Neural progenitor cell (in vitro differentiated cells): ENCODE data around the gene STYX. TPM values are rescaled to one million over a fixed set of nuclear protein-coding genes. Genes with fewer than 3 reads are reported as not detected.

Experiments used
- DNase-seq: peaks from one replicate; pipeline ENCODE4 v3.0.0-alpha.2; 2016; ENCODE audit warnings: low spot score
- H2AFZ ChIP-seq: fragments of 200-600 bp; sonication (generic); replicated peaks from 2 replicates; pipeline ENCODE4 v1.6.1; 2016; ENCODE audit warnings: antibody characterized with exemption
- H3F3A ChIP-seq: fragments of 200-600 bp; sonication (generic); 2 replicates; pipeline ENCODE4 v1.6.1; 2016; ENCODE audit warnings: antibody characterized with exemption, low read depth
- H3K27ac ChIP-seq: fragments of 200-600 bp; sonication (generic); 2 replicates; pipeline ENCODE4 v1.5.1; 2016; ENCODE audit warnings: mild to moderate bottlenecking
- H3K27me3 ChIP-seq: fragments of 200-600 bp; sonication (generic); 2 replicates; pipeline ENCODE4 v1.6.1; 2016; ENCODE audit warnings: mild to moderate bottlenecking, moderate library complexity
- H3K36me3 ChIP-seq: fragments of 200-600 bp; sonication (generic); 2 replicates; pipeline ENCODE4 v1.5.1; 2016
- H3K4me1 ChIP-seq: fragments of 200-600 bp; sonication (generic); 2 replicates; pipeline ENCODE4 v1.6.1; 2016; ENCODE audit warnings: mixed run types
- H3K4me2 ChIP-seq: fragments of 200-600 bp; sonication (generic); 2 replicates; pipeline ENCODE4 v1.6.1; 2016
- H3K4me3 ChIP-seq: fragments of 200-600 bp; sonication (generic); 2 replicates; pipeline ENCODE4 v1.5.1; 2016
- H3K79me2 ChIP-seq: fragments of 200-600 bp; sonication (generic); 2 replicates; pipeline ENCODE4 v1.6.1; 2016; ENCODE audit warnings: low read depth
- H3K9ac ChIP-seq: fragments of 200-600 bp; sonication (generic); 2 replicates; pipeline ENCODE4 v1.6.1; 2016
- H3K9me3 ChIP-seq: fragments of 200-600 bp; sonication (generic); 2 replicates; pipeline ENCODE4 v1.5.1; 2016; ENCODE audit warnings: low read depth
- H4K20me1 ChIP-seq: fragments of 200-600 bp; sonication (generic); 2 replicates; pipeline ENCODE4 v1.6.1; 2016; ENCODE audit warnings: low read depth
- H3K27ac Mint-ChIP-seq: 3 replicates; pipeline ENCODE4 v1.8.0; 2021; ENCODE audit warnings: mixed read lengths
- H3K27me3 Mint-ChIP-seq: 2 replicates; pipeline ENCODE4 v1.8.0; 2022; ENCODE audit warnings: low read depth, mild to moderate bottlenecking, inconsistent platforms, moderate library complexity, mixed read lengths; ENCODE audit not compliant: insufficient read depth
- H3K36me3 Mint-ChIP-seq: 3 replicates; pipeline ENCODE4 v1.8.0; 2021; ENCODE audit warnings: mixed read lengths
- H3K4me1 Mint-ChIP-seq: 3 replicates; pipeline ENCODE4 v1.8.0; 2021; ENCODE audit warnings: mixed read lengths
- H3K4me3 Mint-ChIP-seq: 3 replicates; pipeline ENCODE4 v1.8.0; 2021; ENCODE audit warnings: mild to moderate bottlenecking, moderate library complexity, mixed read lengths
- H3K9me3 Mint-ChIP-seq: 3 replicates; pipeline ENCODE4 v1.8.0; 2020; ENCODE audit warnings: mixed read lengths
- EZH2 ChIP-seq: fragments of 200-600 bp; sonication (generic); IDR thresholded peaks from 2 replicates; pipeline ENCODE4 v1.6.1; 2017; ENCODE audit warnings: antibody characterized with exemption, mild to moderate bottlenecking, moderate library complexity
- EZH2phosphoT487 ChIP-seq: fragments of 200-600 bp; sonication (generic); IDR thresholded peaks from 2 replicates; pipeline ENCODE4 v1.6.1; 2017; ENCODE audit warnings: antibody characterized with exemption
- total RNA-seq: library from RNA; depleted of rRNA; stranded (reverse); fragments of >200 nt; gene quantifications from 2 replicates; pipeline ENCODE4 v1.2.3, GENCODE V29; 2015; ENCODE audit warnings: low replicate concordance
- TF ChIP-seq, protein P1 (sequence below): fragments of 200-600 bp; sonication (generic); IDR thresholded peaks from 2 replicates; pipeline ENCODE4 v1.5.1; 2017; ENCODE audit warnings: antibody characterized with exemption, mild to moderate bottlenecking

STYX gene
- total RNA-seq, 1 donor from 2014 or later: 55.7 TPM

DNA sequence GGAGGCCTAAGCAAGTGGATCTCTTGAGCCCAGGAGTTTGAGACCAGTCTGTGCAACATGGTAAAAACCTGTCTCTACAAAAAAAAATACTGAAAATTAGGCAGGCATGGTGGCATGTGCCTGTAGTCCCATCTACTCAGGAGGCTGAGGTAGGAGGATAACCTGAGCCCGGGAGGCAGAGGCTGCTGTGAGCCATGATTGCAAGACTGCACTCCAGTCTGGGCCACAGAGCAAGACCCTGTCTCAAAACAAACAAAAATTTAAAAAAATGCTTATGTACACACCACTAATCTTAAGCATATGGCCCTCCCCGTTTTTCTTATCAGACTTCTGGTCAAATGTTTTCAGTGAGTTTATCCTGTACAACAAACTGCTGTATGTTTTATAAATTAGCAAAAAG, 63.1 kb downstream of the STYX start:
- Histone ChIP-seq H3K79me2 (peaks cover 31% of the 10 kb centered on the region), H3K4me3 (no peak overlapping the region)
- H3K27ac Mint-ChIP-seq: no peak overlapping the region

DNA sequence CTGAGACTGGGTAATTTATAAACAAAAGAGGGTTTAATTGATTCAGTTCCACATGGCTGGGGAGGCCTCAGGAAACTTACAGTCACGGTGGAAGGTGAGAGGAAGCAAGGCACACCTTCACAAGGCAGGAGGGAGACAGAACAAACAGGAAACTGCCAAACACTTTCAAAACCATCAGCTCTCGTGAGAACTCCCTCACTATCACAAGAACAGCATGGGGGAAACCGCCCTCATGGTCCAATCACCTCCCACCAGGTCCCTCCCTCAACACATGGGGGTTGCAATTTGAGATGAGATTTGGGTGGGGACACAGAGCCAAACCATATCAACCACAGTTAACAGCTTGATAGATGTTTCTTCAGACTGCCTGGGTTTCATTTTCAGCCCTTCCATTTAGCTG, 67.7 kb downstream of the STYX start:
- Histone ChIP-seq H3K36me3 (no peaks in the 10 kb centered on the region), H3K4me1 (no peaks in the 10 kb centered on the region), H3K4me2 (no peak overlapping the region), H3K27ac (no peak overlapping the region), H3K79me2 (no peaks in the 10 kb centered on the region), H3K9me3 (no peaks in the 10 kb centered on the region), H3F3A (peaks cover under 1% of the 10 kb centered on the region), H2AFZ (no peak overlapping the region), H4K20me1 (no peaks in the 10 kb centered on the region), H3K27me3 (no peaks in the 10 kb centered on the region), H3K9ac (no peak overlapping the region), H3K4me3 (no peak overlapping the region)
- Mint-ChIP-seq H3K36me3 (no peaks in the 10 kb centered on the region), H3K9me3 (peaks cover 2% of the 10 kb centered on the region), H3K27me3 (peaks cover 4% of the 10 kb centered on the region), H3K27ac (no peak overlapping the region), H3K4me1 (peaks cover 2% of the 10 kb centered on the region), H3K4me3 (no peak overlapping the region)
- DNase-seq: no peak
- TF ChIP-seq EZH2phosphoT487 (no peak), EZH2 (no peak)
- TF ChIP-seq, protein P1, sequence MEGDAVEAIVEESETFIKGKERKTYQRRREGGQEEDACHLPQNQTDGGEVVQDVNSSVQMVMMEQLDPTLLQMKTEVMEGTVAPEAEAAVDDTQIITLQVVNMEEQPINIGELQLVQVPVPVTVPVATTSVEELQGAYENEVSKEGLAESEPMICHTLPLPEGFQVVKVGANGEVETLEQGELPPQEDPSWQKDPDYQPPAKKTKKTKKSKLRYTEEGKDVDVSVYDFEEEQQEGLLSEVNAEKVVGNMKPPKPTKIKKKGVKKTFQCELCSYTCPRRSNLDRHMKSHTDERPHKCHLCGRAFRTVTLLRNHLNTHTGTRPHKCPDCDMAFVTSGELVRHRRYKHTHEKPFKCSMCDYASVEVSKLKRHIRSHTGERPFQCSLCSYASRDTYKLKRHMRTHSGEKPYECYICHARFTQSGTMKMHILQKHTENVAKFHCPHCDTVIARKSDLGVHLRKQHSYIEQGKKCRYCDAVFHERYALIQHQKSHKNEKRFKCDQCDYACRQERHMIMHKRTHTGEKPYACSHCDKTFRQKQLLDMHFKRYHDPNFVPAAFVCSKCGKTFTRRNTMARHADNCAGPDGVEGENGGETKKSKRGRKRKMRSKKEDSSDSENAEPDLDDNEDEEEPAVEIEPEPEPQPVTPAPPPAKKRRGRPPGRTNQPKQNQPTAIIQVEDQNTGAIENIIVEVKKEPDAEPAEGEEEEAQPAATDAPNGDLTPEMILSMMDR: no peak

More for the DNA sequence above, 63.1 kb downstream of the STYX start:
- DNase-seq: no peak
- Histone ChIP-seq H3K9me3 (no peaks in the 10 kb centered on the region), H3K27ac (no peak overlapping the region), H3K27me3 (no peaks in the 10 kb centered on the region), H3K4me1 (peaks cover 24% of the 10 kb centered on the region), H4K20me1 (peaks cover 14% of the 10 kb centered on the region), H3K4me2 (no peak overlapping the region), H3K9ac (no peak overlapping the region), H3F3A (peaks cover 20% of the 10 kb centered on the region), H2AFZ (no peak overlapping the region), H3K36me3 (no peaks in the 10 kb centered on the region)
- Mint-ChIP-seq H3K9me3 (peaks cover 2% of the 10 kb centered on the region), H3K27me3 (peaks cover 14% of the 10 kb centered on the region), H3K36me3 (no peaks in the 10 kb centered on the region), H3K4me3 (peak overlapping the region; percentile 25), H3K4me1 (peaks cover 31% of the 10 kb centered on the region)
- TF ChIP-seq EZH2phosphoT487 (no peak), EZH2 (no peak)
- TF ChIP-seq, protein P1: no peak

DNA sequence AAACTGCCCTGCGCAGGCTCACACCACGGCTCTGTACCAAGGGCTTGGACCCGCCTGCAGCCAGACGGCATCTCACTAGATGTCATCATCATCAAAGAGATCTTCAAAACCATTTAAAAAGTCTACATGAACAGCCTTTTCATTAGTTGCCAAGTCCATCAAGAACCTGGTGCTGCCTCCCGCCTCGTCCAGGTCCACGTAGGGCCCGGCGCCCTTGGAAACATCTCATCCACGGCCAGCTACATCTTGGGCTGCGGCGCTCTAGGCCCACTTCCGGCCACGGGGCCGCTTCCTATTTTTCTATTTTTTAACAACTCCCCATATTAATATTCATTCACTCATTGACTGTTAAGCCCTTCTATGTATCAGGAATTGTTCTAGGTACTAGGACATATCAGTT, 68.9 kb downstream of the STYX start:
- H3K9me3 ChIP-seq: no peaks in the 10 kb centered on the region
- H3K4me2 ChIP-seq: no peak overlapping the region
- Mint-ChIP-seq H3K27me3 (peaks cover 4% of the 10 kb centered on the region), H3K36me3 (no peaks in the 10 kb centered on the region), H3K4me1 (peaks cover 2% of the 10 kb centered on the region), H3K4me3 (no peak overlapping the region), H3K9me3 (peaks cover 2% of the 10 kb centered on the region), H3K27ac (no peak overlapping the region)
- no peak for DNase-seq
- H4K20me1 ChIP-seq: no peaks in the 10 kb centered on the region
- no peaks in the 10 kb centered on the region for H3K27me3 ChIP-seq
- no peak overlapping the region for H3K27ac ChIP-seq
- H3K9ac ChIP-seq: no peak overlapping the region
- H2AFZ ChIP-seq: no peak overlapping the region
- TF ChIP-seq EZH2: no peak
- TF ChIP-seq EZH2phosphoT487: no peak
- TF ChIP-seq, protein P1: no peak
- no peaks in the 10 kb centered on the region for H3F3A ChIP-seq
- no peaks in the 10 kb centered on the region for H3K4me1 ChIP-seq
- no peaks in the 10 kb centered on the region for H3K79me2 ChIP-seq
- H3K36me3 ChIP-seq: no peaks in the 10 kb centered on the region
- no peak overlapping the region for H3K4me3 ChIP-seq
